AG09309 (cell line): Measurements from ENCODE around the gene EPOP.

Experiments
- DNase-seq: peaks from one replicate; pipeline ENCODE4 v3.0.0-alpha.2; 2010; ENCODE audit warnings: low read depth
- H3K4me3 ChIP-seq: 2 replicates; pipeline ENCODE4 v1.5.1; 2011; ENCODE audit warnings: mild to moderate bottlenecking, low read depth, low read length, moderate library complexity; ENCODE audit not compliant: control insufficient read depth
- CTCF ChIP-seq: IDR thresholded peaks from 2 replicates; pipeline ENCODE4 v1.5.1; 2011; ENCODE audit warnings: mild to moderate bottlenecking, low read depth, low read length, inconsistent platforms; ENCODE audit not compliant: insufficient read depth, control insufficient read depth; ENCODE audit errors: missing control alignments

EPOP gene

GRCh38 chr17:38705523-38705802, 30.7 kb upstream of the EPOP start:
- no peak for DNase-seq
- no peak for TF ChIP-seq CTCF
- peak overlapping the region; percentile 84 for H3K4me3 ChIP-seq

GRCh38 chr17:38704606-38705522, 30.1 kb upstream of the EPOP start, which contains the start of gene MLLT6:
MLLT6 (plus strand) TSS chr17:38705273; CDS start chr17:38705633, 360 bp downstream.
- peak within 1 kb of the TSS; percentile 98 for H3K4me3 ChIP-seq
- no peak for DNase-seq
- TF ChIP-seq CTCF: no peak

- no peak for TF ChIP-seq CTCF
- H3K4me3 ChIP-seq: peak overlapping the region; percentile 98
- no peak for DNase-seq
These were observed 29.2 kb upstream of the EPOP start for GRCh38 chr17:38703742-38704605.

GRCh38 chr17:38702916-38703741, 28.4 kb upstream of the EPOP start:
- H3K4me3 ChIP-seq: peak overlapping the region; percentile 98
- no peak for DNase-seq
- TF ChIP-seq CTCF: no peak

- H3K4me3 ChIP-seq: peak overlapping the region; percentile 55
- TF ChIP-seq CTCF: no peak
- DNase-seq: peak; percentile 18
These were observed 27.6 kb upstream of the EPOP start for GRCh38 chr17:38702166-38702915.

GRCh38 chr17:38701504-38702165, 26.9 kb upstream of the EPOP start:
- no peak for TF ChIP-seq CTCF
- H3K4me3 ChIP-seq: peak overlapping the region; percentile 55
- no peak for DNase-seq
